Non-pigmented ciliary epithelial cell (primary cell): ENCODE results near the gene EVA1B.

Experiments
- DNase-seq: peaks from one replicate; pipeline ENCODE4 v3.0.0-alpha.2; 2010; ENCODE audit warnings: low read depth

The EVA1B gene

DNA sequence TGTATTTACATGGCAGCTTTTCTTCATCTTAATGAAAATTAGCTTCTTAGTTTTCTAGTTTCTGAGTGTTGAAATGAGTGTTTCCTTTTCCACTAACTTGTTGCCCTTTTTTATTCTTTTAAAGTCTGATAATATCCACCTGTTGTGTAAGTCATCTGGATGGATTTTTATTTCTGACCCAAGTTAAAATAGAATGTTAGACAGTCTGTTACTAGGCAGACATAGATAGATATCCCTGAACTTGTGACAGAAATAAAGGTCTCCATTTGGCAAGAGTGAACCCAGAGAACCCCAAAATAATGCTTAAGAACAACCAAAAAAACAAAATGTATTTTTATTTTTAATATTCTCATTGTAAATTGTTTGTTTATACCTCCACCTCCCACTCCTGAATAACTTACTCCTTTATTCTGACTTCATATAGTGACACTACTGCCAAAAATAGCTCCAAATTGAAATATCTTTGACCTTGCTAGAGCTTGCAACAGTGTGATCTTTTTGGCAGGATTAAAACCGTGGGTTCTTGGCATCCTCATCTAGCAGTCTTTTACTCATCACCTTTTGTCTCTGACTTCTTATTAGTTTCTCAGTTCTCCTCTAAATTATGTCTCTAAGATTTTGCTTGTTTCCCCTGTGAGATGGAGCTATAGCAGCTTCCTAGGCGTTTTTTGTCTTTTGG, 44.2 kb downstream of the EVA1B start:
- no peak for DNase-seq

GRCh38 chr1:36276688-36277087, 46.8 kb downstream of the EVA1B start:
- no peak for DNase-seq

GRCh38 chr1:36274201-36274600, 49.2 kb downstream of the EVA1B start:
- DNase-seq, result no peak

GRCh38 chr1:36273024-36273423, 50.4 kb downstream of the EVA1B start:
- no peak for DNase-seq
